ENCODE measurements around the gene SH3GLB2.

Gene SH3GLB2

GRCh38 chr9:129012893-129013448 is 15.2 kb downstream of the SH3GLB2 start:
- Histone ChIP-seq H3K79me2 (ENCODE audit: low read length) (peaks cover 36% of the 10 kb centered on the region), H3K36me3 (replicated peaks; ENCODE audit: insufficient read depth, low read length) (peaks cover 9% of the 10 kb centered on the region; the same call in 1 of the 2 replicates), H3K9me2 (replicated peaks; ENCODE audit: insufficient read depth, low read length) (no peaks in the 10 kb centered on the region), H4K20me1 (ENCODE audit: insufficient read depth, low read length) (no peaks in the 10 kb centered on the region), H3K27ac (ENCODE audit: low read length) (no peak overlapping the region), H3K27me3 (replicated peaks; ENCODE audit: insufficient read depth, low read length) (no peaks in the 10 kb centered on the region), H3K4me2 (ENCODE audit: low read depth, low read length) (no peak overlapping the region), H3K9ac (ENCODE audit: low read length) (no peak overlapping the region), H3F3A (ENCODE audit: insufficient read depth, low read length) (peaks cover 11% of the 10 kb centered on the region; the same call in 1 of the 2 replicates), H3K4me1 (ENCODE audit: low read length) (peaks cover 10% of the 10 kb centered on the region; the same call in 1 of the 2 replicates), H3K9me3 (replicated peaks; ENCODE audit: insufficient read depth, low read length) (no peaks in the 10 kb centered on the region), H2AFZ (ENCODE audit: low read length) (no peak overlapping the region), H3K4me3 (ENCODE audit: low read length) (no peak overlapping the region)
- TF ChIP-seq EZH2phosphoT487 (IDR thresholded peaks at IDR 0.05; ENCODE audit: low read length) (no peak), EZH2 (optimal IDR thresholded peaks at IDR 0.05; ENCODE audit: low read depth, low read length) (no peak), CTCF (IDR thresholded peaks at IDR 0.05; ENCODE audit: low read length) (no peak)
- no peak for DNase-seq

- Histone ChIP-seq H3K9ac (ENCODE audit: low read length) (no peak overlapping the region), H4K20me1 (ENCODE audit: insufficient read depth, low read length) (no peaks in the 10 kb centered on the region), H3K36me3 (replicated peaks; ENCODE audit: insufficient read depth, low read length) (peaks cover 9% of the 10 kb centered on the region; the same call in 1 of the 2 replicates), H3K4me2 (ENCODE audit: low read depth, low read length) (no peak overlapping the region), H2AFZ (ENCODE audit: low read length) (no peak overlapping the region), H3K4me1 (ENCODE audit: low read length) (peaks cover 16% of the 10 kb centered on the region), H3K4me3 (ENCODE audit: low read length) (no peak overlapping the region), H3K27me3 (replicated peaks; ENCODE audit: insufficient read depth, low read length) (no peaks in the 10 kb centered on the region), H3F3A (ENCODE audit: insufficient read depth, low read length) (peaks cover 17% of the 10 kb centered on the region), H3K9me3 (replicated peaks; ENCODE audit: insufficient read depth, low read length) (no peaks in the 10 kb centered on the region), H3K27ac (ENCODE audit: low read length) (no peak overlapping the region), H3K9me2 (replicated peaks; ENCODE audit: insufficient read depth, low read length) (no peaks in the 10 kb centered on the region), H3K79me2 (ENCODE audit: low read length) (peaks cover 32% of the 10 kb centered on the region)
- TF ChIP-seq EZH2 (optimal IDR thresholded peaks at IDR 0.05; ENCODE audit: low read depth, low read length) (no peak), EZH2phosphoT487 (IDR thresholded peaks at IDR 0.05; ENCODE audit: low read length) (no peak), CTCF (IDR thresholded peaks at IDR 0.05; ENCODE audit: low read length) (no peak)
- no peak for DNase-seq
Measured at GRCh38 chr9:129012343-129012742, 15.8 kb downstream of the SH3GLB2 start.

- Histone ChIP-seq H3F3A (ENCODE audit: insufficient read depth, low read length) (peaks cover 23% of the 10 kb centered on the region), H3K36me3 (replicated peaks; ENCODE audit: insufficient read depth, low read length) (peaks cover 9% of the 10 kb centered on the region; the same call in 1 of the 2 replicates), H3K4me2 (ENCODE audit: low read depth, low read length) (no peak overlapping the region), H3K79me2 (ENCODE audit: low read length) (peaks cover 27% of the 10 kb centered on the region), H3K9ac (ENCODE audit: low read length) (no peak overlapping the region), H3K27me3 (replicated peaks; ENCODE audit: insufficient read depth, low read length) (no peaks in the 10 kb centered on the region), H2AFZ (ENCODE audit: low read length) (no peak overlapping the region), H3K4me3 (ENCODE audit: low read length) (no peak overlapping the region), H3K9me2 (replicated peaks; ENCODE audit: insufficient read depth, low read length) (no peaks in the 10 kb centered on the region), H4K20me1 (ENCODE audit: insufficient read depth, low read length) (no peaks in the 10 kb centered on the region), H3K9me3 (replicated peaks; ENCODE audit: insufficient read depth, low read length) (no peaks in the 10 kb centered on the region), H3K4me1 (ENCODE audit: low read length) (peaks cover 19% of the 10 kb centered on the region), H3K27ac (ENCODE audit: low read length) (no peak overlapping the region)
- TF ChIP-seq EZH2phosphoT487 (IDR thresholded peaks at IDR 0.05; ENCODE audit: low read length) (no peak), CTCF (IDR thresholded peaks at IDR 0.05; ENCODE audit: low read length) (no peak), EZH2 (optimal IDR thresholded peaks at IDR 0.05; ENCODE audit: low read depth, low read length) (no peak)
- no peak for DNase-seq
Measured at GRCh38 chr9:129011761-129012181, 16.4 kb downstream of the SH3GLB2 start.

All from MM.1S (cell line).